ENCODE data around the gene DUSP1. TPM values are rescaled to one million over a fixed set of nuclear protein-coding genes. Genes with fewer than 3 reads are reported as not detected.

The DUSP1 gene
- total RNA-seq, 1 experiment from 2014 or later: 16.6 TPM

DNA sequence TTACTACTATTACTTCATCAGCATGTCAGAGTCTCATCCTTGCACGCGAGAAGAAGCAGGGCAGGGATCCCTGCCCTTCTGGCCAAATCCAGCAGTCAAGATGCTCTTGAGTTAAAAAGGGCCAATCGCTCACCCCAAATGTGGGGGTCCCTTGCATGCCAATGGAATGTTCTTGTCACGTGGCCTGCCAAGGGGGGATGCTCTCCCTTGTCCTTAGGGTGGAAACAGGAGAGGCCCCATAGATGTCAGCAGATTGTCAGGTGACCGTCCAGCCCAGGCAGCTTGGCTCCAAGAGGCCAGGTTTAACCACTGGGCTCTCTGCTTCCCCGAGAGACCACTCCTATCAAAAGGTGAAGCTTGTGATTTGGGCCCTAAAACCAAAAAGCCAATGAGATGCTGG is 25.3 kb upstream of the DUSP1 start:
- Histone ChIP-seq H4K20me1 (ENCODE audit: insufficient read depth) (no peaks in the 10 kb centered on the region), H3K9ac (ENCODE audit: low read length) (no peak overlapping the region), H3K79me2 (ENCODE audit: insufficient read depth, low read length) (no peaks in the 10 kb centered on the region), H3K9me2 (ENCODE audit: insufficient read depth) (no peaks in the 10 kb centered on the region), H3K4me2 (ENCODE audit: low read length) (no peak overlapping the region), H3K27ac (ENCODE audit: low read depth, low read length) (no peak overlapping the region), H2AFZ (ENCODE audit: low read depth, low read length, poor library complexity, severe bottlenecking) (no peak overlapping the region), H3K9me3 (ENCODE audit: control insufficient read depth in 1 of 2, insufficient read depth in 1 of 2, low read depth in 1 of 2, low read length in 2 of 2) (no peaks in the 10 kb centered on the region), H3K4me3 (replicated peaks in 1 of 2; ENCODE audit: low read depth in 1 of 2, low read length in 2 of 2) (no peak overlapping the region), H3K27me3 (ENCODE audit: insufficient read depth, low read length) (no peaks in the 10 kb centered on the region), H3K4me1 (ENCODE audit: control insufficient read depth in 1 of 2, insufficient read depth in 2 of 2, low read length in 2 of 2) (peaks cover 0 to 45% of the 10 kb centered on the region in 2 experiments; a peak in 2 of 4 replicates), H3K36me3 (ENCODE audit: control insufficient read depth in 1 of 2, insufficient read depth in 2 of 2, low read length in 2 of 2) (no peaks in the 10 kb centered on the region)
- ChIA-PET CTCF (no interaction called here), POLR2A (no interaction called here), RAD21 (ENCODE audit: low non-redundant PET in 1 of 2, low total read pairs in 2 of 2, uncharacterized antibody in 2 of 2, unreplicated experiment in 2 of 2) (no interaction called here)
- intact Hi-C loops (cut with micrococcal nuclease): no loop called here
- no peak for ATAC-seq
- no TSS peak for BruUV-seq (replicated peaks)
- no peak for TF ChIP-seq FOSL1 (IDR thresholded peaks at IDR 0.05; ENCODE audit: low read depth)
- no peak for TF ChIP-seq SRF (IDR thresholded peaks at IDR 0.05; ENCODE audit: low read depth)
- no peak for TF ChIP-seq ZNF274 (IDR thresholded peaks at IDR 0.05; ENCODE audit: low read depth, low read length)
- no peak for TF ChIP-seq ZFX (IDR thresholded peaks at IDR 0.05)
- no peak for TF ChIP-seq POLR2A (IDR thresholded peaks at IDR 0.05; ENCODE audit: borderline replicate concordance, extremely low read depth, insufficient read depth, insufficient read length)
- no peak for TF ChIP-seq YY1 (IDR thresholded peaks at IDR 0.05; ENCODE audit: extremely low read depth, insufficient replicate concordance, low read depth, low read length)
- TF ChIP-seq ELF1 (IDR thresholded peaks at IDR 0.05; ENCODE audit: borderline replicate concordance, low read depth): no peak
- no peak for DNase-seq (ENCODE audit: low read depth, low spot score)

DNA sequence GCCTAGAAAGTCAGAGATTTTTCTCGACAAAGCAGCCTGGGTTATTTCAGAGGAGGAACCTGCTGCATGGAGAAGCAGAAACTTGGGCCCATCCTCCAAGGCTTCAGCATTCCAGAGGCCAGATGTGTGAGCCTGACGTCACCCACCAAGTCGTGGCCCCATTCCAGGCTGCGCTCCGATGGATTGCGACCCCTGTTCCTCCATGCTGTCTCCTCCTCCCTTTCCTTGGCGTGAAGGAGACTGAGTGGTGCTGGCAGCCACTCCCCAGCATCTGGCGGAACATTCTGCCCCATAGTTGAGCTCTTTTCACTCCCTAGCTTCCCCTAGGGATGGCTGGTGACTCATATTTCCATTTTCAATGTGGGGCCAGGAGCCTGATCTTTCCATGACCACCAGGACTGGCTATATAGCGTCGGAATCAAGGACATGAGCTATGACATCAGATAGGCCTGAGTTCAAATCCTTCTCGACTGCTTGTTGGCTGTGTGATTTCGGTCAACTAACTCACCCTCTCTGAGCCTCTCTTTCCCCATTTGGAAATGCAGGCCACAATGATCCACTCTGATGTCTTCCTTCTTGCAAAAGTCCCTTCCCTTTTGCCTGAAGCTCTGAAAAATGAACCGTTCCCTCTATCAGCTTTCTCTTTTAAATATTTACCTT is 24.5 kb upstream of the DUSP1 start:
- ATAC-seq: no peak
- intact Hi-C loops (cut with micrococcal nuclease): no loop called here

More for the DNA sequence above, 24.5 kb upstream of the DUSP1 start:
- H3K79me2 ChIP-seq (ENCODE audit: insufficient read depth, low read length): no peaks in the 10 kb centered on the region
- H3K4me2 ChIP-seq (ENCODE audit: low read length): no peak overlapping the region
- ChIA-PET RAD21 (ENCODE audit: low non-redundant PET in 1 of 2, low total read pairs in 2 of 2, uncharacterized antibody in 2 of 2, unreplicated experiment in 2 of 2) (no interaction called here), POLR2A (no interaction called here), CTCF (no interaction called here)
- H2AFZ ChIP-seq (ENCODE audit: low read depth, low read length, poor library complexity, severe bottlenecking): no peak overlapping the region
- no peak for DNase-seq (ENCODE audit: low read depth, low spot score)
- H3K4me3 ChIP-seq (replicated peaks in 1 of 2; ENCODE audit: low read depth in 1 of 2, low read length in 2 of 2): no peak overlapping the region
- H3K27me3 ChIP-seq (ENCODE audit: insufficient read depth, low read length): no peaks in the 10 kb centered on the region
- H3K9ac ChIP-seq (ENCODE audit: low read length): no peak overlapping the region
- H3K27ac ChIP-seq (ENCODE audit: low read depth, low read length): no peak overlapping the region
- no peaks in the 10 kb centered on the region for H3K9me2 ChIP-seq (ENCODE audit: insufficient read depth)
- no TSS peak for BruUV-seq (replicated peaks)
- H3K36me3 ChIP-seq (ENCODE audit: control insufficient read depth in 1 of 2, insufficient read depth in 2 of 2, low read length in 2 of 2): no peaks in the 10 kb centered on the region
- H3K9me3 ChIP-seq (ENCODE audit: control insufficient read depth in 1 of 2, insufficient read depth in 1 of 2, low read depth in 1 of 2, low read length in 2 of 2): no peaks in the 10 kb centered on the region
- peaks cover 0 to 37% of the 10 kb centered on the region in 2 experiments; a peak in 2 of 4 replicates for H3K4me1 ChIP-seq (ENCODE audit: control insufficient read depth in 1 of 2, insufficient read depth in 2 of 2, low read length in 2 of 2)
- TF ChIP-seq CEBPB (IDR thresholded peaks at IDR 0.05; ENCODE audit: low read depth) (no peak), RAD21 (IDR thresholded peaks at IDR 0.05; ENCODE audit: low read depth) (no peak), SIN3A (IDR thresholded peaks at IDR 0.05; ENCODE audit: low read depth) (no peak), ZFX (IDR thresholded peaks at IDR 0.05) (no peak), EZH2phosphoT487 (IDR thresholded peaks at IDR 0.05; ENCODE audit: borderline replicate concordance) (no peak), POLR2A (IDR thresholded peaks at IDR 0.05; ENCODE audit: borderline replicate concordance, extremely low read depth, insufficient read depth, insufficient read length) (no peak), SP1 (IDR thresholded peaks at IDR 0.05; ENCODE audit: low read depth) (no peak), JUND (IDR thresholded peaks at IDR 0.05) (no peak), TCF7L2 (IDR thresholded peaks at IDR 0.05; ENCODE audit: borderline replicate concordance, extremely low read depth, insufficient read depth, insufficient read length) (no peak)
- TF ChIP-seq, protein P1, sequence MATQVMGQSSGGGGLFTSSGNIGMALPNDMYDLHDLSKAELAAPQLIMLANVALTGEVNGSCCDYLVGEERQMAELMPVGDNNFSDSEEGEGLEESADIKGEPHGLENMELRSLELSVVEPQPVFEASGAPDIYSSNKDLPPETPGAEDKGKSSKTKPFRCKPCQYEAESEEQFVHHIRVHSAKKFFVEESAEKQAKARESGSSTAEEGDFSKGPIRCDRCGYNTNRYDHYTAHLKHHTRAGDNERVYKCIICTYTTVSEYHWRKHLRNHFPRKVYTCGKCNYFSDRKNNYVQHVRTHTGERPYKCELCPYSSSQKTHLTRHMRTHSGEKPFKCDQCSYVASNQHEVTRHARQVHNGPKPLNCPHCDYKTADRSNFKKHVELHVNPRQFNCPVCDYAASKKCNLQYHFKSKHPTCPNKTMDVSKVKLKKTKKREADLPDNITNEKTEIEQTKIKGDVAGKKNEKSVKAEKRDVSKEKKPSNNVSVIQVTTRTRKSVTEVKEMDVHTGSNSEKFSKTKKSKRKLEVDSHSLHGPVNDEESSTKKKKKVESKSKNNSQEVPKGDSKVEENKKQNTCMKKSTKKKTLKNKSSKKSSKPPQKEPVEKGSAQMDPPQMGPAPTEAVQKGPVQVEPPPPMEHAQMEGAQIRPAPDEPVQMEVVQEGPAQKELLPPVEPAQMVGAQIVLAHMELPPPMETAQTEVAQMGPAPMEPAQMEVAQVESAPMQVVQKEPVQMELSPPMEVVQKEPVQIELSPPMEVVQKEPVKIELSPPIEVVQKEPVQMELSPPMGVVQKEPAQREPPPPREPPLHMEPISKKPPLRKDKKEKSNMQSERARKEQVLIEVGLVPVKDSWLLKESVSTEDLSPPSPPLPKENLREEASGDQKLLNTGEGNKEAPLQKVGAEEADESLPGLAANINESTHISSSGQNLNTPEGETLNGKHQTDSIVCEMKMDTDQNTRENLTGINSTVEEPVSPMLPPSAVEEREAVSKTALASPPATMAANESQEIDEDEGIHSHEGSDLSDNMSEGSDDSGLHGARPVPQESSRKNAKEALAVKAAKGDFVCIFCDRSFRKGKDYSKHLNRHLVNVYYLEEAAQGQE (IDR thresholded peaks at IDR 0.05; ENCODE audit: low read depth): no peak
- TF ChIP-seq, protein P2, sequence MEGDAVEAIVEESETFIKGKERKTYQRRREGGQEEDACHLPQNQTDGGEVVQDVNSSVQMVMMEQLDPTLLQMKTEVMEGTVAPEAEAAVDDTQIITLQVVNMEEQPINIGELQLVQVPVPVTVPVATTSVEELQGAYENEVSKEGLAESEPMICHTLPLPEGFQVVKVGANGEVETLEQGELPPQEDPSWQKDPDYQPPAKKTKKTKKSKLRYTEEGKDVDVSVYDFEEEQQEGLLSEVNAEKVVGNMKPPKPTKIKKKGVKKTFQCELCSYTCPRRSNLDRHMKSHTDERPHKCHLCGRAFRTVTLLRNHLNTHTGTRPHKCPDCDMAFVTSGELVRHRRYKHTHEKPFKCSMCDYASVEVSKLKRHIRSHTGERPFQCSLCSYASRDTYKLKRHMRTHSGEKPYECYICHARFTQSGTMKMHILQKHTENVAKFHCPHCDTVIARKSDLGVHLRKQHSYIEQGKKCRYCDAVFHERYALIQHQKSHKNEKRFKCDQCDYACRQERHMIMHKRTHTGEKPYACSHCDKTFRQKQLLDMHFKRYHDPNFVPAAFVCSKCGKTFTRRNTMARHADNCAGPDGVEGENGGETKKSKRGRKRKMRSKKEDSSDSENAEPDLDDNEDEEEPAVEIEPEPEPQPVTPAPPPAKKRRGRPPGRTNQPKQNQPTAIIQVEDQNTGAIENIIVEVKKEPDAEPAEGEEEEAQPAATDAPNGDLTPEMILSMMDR (IDR thresholded peaks at IDR 0.05 in 2 of 3, conservative IDR thresholded peaks at IDR 0.05 in 1 of 3; ENCODE audit: borderline replicate concordance in 1 of 3, insufficient read depth in 1 of 3, low read depth in 2 of 3, low read length in 2 of 3): no peak
- no peaks in the 10 kb centered on the region for H4K20me1 ChIP-seq (ENCODE audit: insufficient read depth)

Data from HCT116 (cell line).